Measurements from ENCODE around the gene IRAK2.
"Not testable (repeated sequence)": the region's sequence is repeated elsewhere in the genome, so short reads cannot be mapped to it uniquely, and the experiment has no call there.

IRAK2 gene

DNA sequence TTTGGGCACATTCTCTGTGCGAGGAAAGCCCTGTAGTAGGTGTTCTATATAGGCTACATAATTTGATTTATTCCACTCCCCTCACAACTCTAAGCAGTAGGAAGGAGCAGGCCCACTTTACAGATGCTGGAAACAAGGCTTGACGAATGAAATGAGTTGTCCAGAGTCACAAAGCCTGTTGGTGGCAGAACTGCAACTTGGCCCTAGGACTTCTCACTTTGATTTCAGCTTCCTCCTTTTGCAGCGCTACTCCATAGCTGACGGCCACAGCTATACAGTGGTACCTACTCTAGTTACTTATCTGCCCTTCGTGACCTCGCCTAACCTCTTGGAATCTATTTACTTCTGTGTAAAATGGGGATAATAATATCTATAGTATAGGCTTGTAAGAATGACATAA lies 2.5 kb upstream of the IRAK2 start:
- DNase-seq: no peak

DNA sequence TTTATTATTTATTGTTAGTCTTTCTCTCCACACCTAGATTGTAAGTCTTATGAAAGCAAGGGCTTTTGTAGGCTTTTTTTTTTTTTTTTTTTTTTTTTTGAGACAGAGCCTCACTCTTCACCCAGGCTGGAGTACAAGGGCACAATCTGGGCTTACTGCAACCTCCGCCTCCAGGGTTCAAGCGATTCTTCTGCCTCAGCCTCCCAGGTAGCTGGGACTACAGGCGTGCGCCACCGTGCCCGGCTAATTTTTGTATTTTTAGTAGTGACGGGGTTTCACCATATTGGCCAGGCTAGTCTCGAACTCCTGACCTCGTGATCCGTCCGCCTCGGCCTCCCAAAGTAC lies 546 bp upstream of the IRAK2 start:
- DNase-seq: not testable (repeated sequence)

DNA sequence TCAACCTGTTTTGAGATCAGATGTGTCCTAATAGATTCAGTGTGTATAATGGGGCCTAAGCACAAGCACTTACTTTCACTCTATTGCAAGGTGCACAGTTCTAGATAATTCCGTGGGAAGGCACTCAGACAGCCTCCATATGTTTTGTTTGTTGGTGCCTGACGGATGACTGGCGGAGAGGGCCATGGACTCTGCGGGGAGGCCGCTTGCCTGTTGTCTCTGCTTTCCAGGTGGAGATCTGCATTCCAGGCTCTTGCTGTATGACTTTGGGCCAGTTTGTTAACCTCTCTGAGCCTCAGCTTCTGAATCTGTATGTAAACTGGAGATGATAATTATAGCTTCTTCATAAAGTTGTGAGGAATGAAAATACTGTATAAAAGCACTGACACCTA lies 1.5 kb downstream of the IRAK2 start:
- DNase-seq: no peak

DNA sequence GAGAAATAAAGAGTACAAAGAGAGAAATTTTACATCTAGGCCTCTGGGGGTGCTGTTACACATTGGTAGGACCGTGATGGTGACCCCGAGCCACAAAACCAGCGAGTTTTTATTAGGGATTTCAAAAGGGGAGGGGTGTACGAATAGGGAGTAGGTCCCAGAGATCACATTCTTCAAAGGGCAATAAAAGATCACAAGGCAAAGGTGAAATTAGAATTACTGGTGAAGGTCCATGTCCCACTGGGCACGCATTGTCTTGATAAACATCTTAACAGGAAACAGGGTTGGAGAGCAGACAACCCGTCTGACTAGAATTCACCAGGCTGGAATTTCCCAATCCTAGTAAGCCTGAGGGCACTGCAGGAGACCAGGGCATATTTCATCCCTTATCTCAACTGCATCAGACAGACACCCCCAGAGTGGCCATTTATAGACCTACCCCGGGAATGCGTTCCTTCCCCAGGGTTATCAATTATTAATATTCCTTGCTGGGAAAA lies 4.3 kb downstream of the IRAK2 start:
- DNase-seq: no peak

DNA sequence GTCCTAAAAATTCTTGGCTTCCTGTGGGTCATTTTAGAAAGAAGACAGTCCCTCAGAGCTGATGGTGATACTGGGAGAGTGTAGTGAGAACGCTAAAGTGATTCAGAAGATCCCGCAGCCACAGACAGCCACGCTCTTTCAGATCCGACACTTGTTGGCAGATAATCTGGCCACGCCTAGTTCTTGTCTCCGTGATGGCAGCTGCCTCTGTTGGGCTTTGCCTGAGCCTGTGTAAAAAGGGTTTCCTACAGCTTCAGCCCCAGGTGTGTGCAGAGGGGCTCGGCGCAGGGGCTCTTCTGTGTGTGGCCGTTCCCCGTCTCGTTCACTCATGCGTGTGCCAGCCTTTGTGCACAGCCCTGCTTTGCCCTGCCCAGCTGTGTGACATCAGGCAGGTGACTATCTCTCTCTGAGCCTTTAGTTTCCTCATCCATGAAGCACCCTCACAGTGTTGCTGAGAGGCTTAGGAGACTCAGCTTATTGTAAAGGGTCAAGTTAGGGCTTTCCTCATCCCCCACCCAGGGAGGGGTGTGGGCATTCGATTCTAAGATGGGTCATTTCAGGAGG lies 6.3 kb downstream of the IRAK2 start:
- DNase-seq: no peak

DNA sequence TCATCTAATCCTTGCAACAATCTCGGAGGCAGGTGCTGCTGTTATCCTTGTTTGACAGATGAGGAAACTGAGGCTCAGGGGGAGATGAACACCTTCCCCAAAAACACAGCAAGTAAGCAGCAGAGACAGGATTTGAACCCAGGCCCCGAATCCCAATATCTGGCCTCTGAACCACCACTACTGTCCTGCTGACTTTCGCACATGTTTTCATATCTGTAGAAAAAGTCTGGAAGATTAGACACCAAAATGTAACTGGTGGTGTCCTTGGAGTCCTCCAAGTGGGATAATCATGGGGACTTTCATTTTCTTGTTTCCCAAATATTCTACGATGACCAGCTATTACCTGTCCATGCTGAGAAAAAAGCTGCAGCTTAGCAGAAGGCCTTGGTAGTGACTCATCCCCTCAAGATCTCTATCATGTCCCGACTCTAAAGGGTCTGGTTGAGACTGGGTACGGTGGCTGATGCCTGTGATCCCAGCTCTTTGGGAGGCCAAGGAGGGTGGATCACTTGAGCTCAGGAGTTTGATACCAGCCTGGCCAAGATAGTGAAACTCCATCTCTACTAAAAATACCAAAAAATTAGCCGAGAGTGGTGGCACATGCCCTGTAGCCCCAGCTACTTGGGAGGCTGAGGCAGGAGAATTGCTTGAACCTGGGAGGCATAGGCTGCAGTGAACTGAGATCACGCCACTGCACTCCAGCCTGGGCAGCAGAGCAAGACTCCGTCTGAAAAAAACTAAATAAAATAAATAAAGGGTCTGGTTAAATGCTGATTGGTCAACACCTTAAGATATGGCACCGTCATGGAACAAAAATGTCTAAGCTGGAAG lies 8.6 kb downstream of the IRAK2 start:
- DNase-seq: no peak

DNA sequence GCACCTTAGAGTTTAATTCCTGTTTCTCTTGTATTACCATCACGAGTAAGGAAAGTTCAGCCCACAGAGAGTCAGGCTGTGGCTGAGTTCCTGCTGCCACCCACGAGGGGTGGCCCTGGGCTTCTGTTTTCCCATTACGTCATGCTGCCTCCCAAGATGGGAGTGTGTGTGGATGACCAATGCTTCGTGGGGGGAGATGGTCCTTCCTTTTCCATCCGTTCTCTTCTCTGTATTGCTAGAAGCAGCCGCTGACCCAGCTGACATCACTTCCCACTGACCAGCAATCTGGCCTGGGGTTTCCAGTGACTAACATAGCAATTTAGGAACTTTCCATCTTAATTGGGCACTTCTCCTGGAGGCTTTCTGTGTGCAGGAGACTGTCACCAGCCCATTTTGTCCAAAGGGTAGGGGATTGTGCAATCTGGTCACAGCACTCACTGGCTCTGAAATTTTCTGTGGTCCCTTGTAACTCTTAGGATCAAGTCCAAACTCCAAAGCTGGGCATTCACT lies 9.3 kb downstream of the IRAK2 start:
- no peak for DNase-seq

DNA sequence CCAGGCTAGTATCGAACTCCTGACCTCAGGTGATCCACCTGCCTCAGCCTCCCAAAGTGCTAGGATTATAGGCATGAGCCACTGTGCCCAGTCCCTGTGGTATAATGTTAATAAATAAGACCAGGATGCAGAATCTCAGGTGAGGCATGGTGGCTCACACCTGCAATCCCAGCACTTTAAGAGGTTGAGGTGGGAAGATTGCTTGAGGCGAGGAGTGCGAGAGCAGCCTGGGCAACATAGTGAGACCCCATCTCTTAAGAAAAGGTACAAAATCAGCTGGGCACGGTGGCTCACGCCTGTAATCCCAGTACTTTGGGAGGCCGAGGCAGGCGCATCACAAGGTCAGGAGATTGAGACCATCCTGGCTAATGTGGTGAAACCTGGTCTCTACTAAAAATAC lies 10.6 kb downstream of the IRAK2 start:
- DNase-seq: not testable (repeated sequence)

DNA sequence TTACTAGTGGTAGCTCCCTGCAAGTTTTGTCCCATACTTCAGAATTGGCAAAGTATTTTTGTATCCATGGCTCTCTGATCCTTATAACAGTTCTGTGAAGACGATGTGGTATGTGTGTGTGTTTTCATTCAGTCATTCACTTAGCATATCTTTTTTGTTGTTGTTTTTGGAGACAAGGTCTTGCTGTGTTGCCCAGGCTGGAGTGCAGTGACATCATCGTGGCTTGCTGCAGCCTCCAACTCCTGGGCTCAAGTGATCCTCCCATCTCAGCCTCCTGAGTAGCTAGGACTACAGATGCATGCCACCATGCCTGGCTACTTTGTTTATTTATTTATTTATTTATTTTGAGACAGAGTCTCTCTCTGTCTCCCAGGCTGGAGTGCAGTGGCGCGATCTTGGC lies 11.4 kb downstream of the IRAK2 start:
- DNase-seq: not testable (repeated sequence)

DNA sequence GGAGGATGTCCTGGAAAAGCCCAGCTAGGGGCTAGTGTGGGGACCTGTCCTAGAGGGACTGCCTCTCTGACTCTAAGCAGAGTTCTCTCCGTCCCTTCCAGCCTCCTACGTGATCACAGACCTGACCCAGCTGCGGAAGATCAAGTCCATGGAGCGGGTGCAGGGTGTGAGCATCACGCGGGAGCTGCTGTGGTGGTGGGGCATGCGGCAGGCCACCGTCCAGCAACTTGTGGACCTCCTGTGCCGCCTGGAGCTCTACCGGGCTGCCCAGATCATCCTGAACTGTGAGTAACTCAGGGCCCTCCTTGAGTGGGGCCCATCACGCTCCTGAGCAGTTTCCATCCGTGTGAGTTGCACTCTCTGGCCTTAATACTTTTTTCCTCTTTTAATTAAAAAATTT lies 13.0 kb downstream of the IRAK2 start:
- DNase-seq: no peak

DNA sequence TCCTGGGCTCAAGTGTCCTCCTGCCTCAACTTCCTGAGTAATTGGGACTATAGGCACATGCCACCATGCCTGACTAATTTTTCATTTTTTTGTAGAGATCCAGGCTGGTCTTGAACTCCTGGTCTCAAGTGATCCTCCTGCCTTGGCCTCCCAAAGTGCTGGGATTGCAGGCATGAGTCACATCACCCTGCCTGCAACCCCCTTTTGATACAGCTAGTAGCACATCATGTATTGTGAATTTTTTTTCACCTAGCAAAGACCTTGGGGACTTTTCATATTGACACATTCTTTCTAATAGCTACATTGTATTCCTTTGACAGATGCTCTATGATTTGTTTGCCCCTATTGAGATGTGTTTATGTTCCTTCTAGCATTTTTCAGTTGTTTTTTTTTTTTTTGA lies 14.2 kb downstream of the IRAK2 start:
- no peak for DNase-seq

DNA sequence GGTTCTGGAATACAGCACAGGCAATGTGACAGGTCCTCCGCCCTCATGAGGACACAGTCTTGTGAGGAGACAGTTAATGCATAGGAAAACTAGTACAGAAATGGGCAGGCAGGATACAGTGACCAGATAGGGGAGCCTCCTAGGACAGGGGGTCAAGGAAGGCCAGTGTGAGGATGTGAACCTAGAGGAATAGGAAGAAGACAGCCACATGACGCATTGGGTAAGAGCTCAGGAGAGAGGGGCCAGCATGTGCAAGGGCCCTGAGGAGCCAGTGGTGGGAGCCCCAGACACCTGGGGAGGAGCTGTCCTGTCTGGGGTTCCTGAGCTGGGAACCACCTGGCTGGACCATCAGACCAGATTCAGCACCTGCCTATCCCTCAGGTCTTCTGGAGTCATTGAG lies 15.6 kb downstream of the IRAK2 start:
- DNase-seq: no peak

DNA sequence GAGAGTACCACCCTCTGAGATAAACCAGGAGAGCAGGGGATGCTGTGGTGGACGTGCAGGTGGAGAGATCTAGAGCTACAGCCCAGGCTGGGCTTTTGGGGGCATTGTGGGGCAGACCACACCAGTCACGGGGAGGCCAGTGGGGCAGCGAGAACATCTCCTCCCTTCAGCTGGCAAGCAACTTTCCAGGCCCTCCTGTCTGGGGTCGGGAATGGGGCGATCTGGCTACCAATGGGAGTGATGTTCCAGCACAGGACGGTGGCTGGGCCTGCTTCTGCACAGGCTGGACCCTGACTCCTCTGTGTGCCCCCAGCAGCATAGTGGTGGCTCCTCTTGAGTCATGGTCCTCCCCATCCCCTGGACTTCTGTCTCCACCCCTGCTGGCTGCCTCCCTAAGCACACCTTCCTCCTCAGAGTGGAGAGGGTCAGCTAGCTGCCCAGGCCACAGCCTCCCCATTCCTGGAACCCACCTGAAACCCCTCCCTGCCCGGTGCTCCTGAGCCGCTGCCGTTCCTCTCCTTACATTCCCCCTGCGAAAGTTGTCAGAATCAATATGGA lies 16.1 kb downstream of the IRAK2 start:
- DNase-seq: no peak

DNA sequence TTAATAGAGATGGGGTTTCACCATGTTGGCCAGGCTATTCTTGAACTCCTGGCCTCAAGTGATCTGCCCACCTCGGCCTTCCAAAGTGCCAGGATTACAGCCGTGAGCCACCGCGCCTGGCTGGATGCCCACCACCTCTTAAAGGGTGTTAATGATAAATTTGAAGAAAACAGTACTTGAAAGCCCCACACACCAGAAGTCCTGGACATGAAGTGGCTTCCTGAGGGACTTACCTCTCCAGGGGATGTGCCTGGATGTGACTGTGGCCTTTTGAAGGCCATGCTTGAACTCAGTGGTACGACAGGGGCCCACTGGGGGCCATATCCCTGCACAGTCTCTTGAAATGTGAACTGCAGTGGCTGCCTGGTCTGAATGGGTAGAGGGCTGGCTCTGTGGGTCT lies 18.2 kb downstream of the IRAK2 start:
- no peak for DNase-seq

DNA sequence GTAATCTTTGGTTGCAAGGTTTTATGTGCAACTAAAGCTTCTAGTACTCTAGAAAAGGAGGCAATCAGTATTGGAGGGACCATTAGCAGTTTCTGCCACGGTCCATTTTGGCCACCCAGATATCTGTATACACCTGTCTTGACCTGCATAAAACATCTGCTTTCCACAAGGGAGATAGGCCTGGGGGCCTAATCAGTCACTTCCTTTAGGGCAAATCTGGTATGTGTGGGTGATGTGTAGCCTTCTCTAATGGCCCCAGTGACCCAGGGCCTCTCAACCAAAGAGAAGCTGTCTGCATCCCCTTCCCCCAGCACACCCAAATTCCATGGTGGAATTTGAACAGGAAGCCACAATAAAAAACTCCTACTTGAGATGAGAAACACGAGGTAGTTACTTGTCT lies 19.5 kb downstream of the IRAK2 start:
- no peak for DNase-seq

DNA sequence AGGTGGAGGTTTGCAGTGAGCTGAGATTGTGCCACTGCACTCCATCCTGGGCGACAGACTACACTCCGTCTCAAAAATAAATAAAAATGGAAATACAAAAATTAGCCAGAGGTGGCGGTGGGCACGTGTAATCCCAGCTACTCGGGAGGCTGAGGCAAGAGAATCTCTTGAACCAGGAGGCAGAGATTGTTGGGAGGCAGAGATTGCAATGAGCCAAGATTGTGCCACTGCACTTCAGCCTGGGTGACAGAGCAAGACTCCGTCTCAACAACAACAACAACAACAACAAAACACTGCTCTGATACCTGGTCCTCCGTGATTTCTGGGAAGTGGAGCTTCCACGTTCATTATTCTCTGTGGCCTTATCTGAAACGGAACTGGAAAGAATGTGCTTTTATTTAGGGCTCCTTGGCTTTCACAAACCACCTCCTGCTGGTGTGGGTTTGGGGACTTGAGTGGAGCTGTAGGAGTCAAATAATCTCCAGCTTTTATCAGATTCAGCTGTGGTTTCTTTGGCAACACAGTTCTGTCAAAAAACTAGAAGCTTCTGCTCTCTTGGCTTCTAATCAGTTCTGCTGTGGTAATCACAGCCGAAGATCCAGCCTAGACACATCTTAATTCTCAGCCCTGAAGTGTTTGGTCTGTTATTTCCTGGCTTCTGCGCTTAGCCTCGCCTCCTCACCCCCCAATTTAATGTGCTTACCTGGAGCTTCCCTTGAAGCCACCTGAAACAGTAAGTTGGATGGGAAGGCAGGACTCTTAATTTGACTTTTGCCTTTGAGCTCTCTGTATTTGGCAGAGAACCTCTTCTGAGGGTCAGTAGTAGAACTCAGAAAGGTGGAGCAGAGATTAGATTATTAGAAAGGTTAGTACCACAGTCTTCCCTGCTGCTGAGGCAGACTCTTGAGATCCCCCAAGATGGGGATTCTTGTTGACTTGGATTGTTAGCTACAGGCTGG lies 21.4 kb downstream of the IRAK2 start:
- no peak for DNase-seq

DNA sequence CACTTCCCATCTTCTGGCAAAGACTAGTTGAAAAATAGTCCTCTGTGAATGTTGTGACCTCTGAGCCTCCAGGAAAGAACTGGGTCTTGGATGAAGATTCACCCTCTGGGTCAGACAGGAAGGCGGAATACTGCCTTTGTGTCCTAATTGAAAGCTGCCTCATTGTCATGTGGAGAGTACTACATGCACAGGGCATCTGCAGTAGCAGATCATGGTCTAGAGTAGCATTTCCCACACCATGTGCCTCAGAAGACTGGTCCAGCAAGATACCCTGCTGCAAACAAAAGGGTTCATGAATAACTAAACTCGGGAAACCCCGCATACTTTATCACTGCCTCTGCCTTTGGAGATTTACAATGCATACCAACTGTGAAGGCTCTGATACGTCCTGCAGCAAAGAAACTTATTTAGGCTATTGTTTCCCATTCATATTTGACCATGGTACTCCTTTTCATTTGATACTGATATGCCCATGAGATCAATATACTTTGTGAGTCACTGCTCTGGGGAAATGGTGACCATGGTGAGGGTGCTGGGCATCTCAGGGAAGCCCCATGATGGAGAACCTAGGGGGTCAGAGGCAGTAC lies 22.7 kb downstream of the IRAK2 start:
- DNase-seq: no peak

DNA sequence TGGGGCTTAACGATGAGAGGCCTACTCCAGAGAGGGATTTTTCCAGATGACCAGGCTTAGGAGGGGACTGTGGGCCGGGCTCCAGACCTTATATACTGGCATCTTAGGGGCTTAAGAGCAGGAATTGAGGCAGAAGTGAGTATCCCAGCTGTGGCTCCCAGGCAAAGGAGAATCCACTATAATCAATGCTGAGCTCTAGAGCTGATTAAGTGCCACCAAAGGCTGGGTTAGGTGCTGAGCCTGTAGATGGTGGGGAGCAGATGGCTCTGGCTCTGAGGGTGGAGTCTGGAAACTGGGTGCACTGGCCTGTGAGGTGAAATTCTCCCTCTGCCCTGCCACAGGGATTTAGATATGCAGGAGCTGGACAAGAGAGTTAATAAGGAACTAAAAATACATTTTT lies 23.2 kb downstream of the IRAK2 start:
- no peak for DNase-seq

DNA sequence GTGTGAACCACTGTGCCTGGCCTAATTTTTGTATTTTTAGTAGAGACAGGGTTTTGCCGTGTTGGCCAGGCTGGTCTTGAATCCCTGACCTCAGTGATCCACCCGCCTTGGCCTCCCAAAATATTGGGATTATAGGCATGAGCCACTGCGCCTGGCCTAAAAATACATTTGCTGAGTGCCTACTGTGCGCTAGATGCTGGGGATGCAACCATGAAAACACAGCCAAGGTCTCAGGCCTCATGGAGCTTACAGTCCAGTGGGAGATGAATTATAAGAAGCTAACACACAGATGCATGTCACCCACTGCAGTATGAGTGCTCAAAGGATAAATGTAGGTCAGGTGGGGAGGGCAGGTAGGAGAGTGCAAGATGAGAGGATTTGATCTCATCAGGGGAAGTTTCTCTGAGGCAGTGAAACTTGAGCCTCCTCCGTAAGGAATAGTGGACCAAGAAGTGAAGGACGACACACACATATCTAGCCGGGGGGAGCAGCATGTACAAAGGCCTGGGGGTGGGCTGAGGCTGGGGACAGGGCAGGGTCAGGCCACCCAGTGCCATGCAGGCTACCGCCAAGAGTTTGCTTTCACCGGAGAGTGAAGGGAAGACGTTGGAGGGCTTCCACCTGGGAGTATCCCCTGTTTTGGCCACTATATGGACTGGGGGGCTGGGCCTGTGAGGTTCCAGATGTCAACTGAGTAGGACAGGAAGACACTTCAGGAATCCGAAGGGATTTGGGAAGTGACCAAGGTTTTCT lies 24.3 kb downstream of the IRAK2 start:
- DNase-seq: no peak

DNA sequence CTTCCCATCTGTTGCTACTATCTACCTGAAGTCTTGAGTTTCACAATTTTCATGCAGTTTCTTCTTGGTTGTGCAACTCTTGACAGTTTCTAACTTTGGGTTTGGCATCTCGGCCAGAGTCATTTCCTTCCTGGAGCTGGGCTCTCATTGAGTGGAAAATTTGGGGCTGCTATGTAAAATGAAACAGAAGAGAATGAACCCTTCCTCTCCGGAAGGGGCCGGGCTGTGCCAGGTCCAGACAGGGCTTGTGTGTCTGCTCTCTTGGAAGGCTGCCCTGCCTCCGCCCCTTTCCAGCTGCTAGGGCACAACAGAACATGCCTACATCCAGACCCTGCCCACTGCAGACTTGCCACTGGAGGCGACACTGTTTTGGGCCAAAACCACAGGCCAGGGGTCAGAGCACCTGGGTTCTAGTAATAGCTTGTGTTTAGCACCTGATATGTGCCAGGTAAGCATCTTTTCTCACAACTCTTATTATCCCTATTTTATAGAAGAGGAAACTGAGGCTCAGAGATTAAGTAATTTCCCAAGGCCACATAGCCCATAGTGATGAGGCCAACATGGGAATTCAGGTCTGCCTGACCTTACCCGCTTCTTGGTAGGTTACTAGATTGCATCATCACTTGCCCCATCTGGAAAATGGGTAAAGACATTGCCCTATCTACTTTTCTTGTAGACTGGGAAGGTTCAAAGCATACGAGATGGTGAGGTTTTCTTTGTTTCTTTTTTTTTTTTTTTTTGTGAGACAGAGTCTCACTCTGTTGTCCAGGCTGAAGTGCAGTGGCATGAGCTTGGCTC lies 25.0 kb downstream of the IRAK2 start:
- DNase-seq: no peak
